Upper lobe of left lung (tissue), 4 donors: Measurements from ENCODE around the gene SCFD2.

ENCODE experiments used
- POLR2AphosphoS5 ChIP-seq, 2 donors: sonication (generic); formaldehyde crosslinking; IDR thresholded peaks; one replicate each; pipeline ENCODE4 v1.5.1; 2017; ENCODE audit warnings: antibody characterized with exemption in 2 of 2
- TF ChIP-seq, protein P1 (sequence below), 6 experiments: fragments of 450-650 bp in 4 of 6; fragments of 200-600 bp in 2 of 6; sonication (generic) in 2 of 6; IDR thresholded peaks; one replicate each; pipeline ENCODE4 v1.5.1; 2016 to 2019; ENCODE audit warnings: antibody characterized with exemption in 6 of 6

DNA sequence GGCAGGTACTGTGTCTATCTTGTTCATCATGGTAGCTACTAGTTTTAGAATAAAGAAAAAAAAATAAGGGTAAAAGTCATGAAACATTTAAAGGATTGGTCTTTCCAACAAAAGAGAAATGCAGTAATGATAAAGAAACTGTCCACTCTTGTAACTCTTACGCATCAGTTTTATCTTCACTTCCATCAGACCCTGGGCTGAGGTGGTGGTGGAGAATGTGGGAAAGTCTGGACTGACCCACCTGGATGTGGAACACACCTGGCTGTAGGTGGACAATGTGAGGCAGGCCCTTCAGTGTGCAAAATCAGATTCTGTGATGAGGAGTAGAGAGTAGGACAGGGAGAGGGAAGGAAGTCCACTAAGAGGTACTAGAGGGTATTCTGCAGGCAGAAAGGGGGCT is 375.2 kb downstream of the SCFD2 start:
- TF ChIP-seq, protein P1, sequence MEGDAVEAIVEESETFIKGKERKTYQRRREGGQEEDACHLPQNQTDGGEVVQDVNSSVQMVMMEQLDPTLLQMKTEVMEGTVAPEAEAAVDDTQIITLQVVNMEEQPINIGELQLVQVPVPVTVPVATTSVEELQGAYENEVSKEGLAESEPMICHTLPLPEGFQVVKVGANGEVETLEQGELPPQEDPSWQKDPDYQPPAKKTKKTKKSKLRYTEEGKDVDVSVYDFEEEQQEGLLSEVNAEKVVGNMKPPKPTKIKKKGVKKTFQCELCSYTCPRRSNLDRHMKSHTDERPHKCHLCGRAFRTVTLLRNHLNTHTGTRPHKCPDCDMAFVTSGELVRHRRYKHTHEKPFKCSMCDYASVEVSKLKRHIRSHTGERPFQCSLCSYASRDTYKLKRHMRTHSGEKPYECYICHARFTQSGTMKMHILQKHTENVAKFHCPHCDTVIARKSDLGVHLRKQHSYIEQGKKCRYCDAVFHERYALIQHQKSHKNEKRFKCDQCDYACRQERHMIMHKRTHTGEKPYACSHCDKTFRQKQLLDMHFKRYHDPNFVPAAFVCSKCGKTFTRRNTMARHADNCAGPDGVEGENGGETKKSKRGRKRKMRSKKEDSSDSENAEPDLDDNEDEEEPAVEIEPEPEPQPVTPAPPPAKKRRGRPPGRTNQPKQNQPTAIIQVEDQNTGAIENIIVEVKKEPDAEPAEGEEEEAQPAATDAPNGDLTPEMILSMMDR (IDR thresholded peaks at IDR 0.05) = no peak
- TF ChIP-seq POLR2AphosphoS5 (IDR thresholded peaks at IDR 0.05) = no peak
